Measurements from ENCODE around the gene CEP89.
"Not testable (repeated sequence)": the region's sequence is repeated elsewhere in the genome, so short reads cannot be mapped to it uniquely, and the experiment has no call there.

The CEP89 gene

GRCh38 chr19:32971715-32972540 is at the start of gene CEP89, which contains the start of gene FAAP24:
CEP89 (minus strand) TSS chr19:32971958; CDS start chr19:32971874, 84 bp downstream.
FAAP24 (plus strand) TSS chr19:32972242; CDS start chr19:32973197, 955 bp downstream.
- peak within 1 kb of the TSS; percentile 72 for H3K9ac ChIP-seq (ENCODE audit: low read length)
- H3K27me3 ChIP-seq (ENCODE audit: control insufficient read depth in 1 of 2, insufficient read depth in 2 of 2, low read length in 2 of 2) = no peaks in the 10 kb centered on the region
- H3K4me1 ChIP-seq (ENCODE audit: insufficient read depth, low read length) = peaks cover 10% of the 10 kb centered on the region
- no peaks in the 10 kb centered on the region for H3K36me3 ChIP-seq (ENCODE audit: insufficient read depth, low read length)
- H3K27ac ChIP-seq (ENCODE audit: low read depth, low read length) = peak within 1 kb of the TSS; percentile 53
- H3K9me3 ChIP-seq (ENCODE audit: low read length) = no peaks in the 10 kb centered on the region
- peak within 1 kb of the TSS; percentile 66 to 82 for H3K4me3 ChIP-seq (ENCODE audit: low read depth in 1 of 2, low read length in 2 of 2)

DNA sequence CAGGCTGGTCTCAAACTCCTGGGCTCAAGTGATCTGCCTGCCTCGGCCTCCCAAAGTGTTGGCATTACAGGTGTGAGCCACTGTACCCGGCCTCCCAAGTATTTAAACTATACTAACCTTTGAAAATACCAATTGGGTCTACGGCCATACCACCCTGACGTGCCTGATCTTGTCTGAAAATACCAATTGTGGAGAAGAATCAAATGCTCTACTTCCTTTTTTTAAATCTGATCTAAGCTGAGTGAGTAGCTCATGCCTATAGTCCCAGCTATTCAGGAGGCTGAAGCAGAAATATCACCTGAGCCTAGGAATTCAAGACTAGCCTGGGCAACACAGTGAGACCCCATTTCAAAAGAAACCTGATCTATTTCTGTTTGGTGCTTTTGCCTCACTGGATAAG is 39.1 kb upstream of the CEP89 start:
- H3K4me3 ChIP-seq (ENCODE audit: low read depth in 1 of 2, low read length in 2 of 2); H3K4me1 ChIP-seq (ENCODE audit: insufficient read depth, low read length); H3K27ac ChIP-seq (ENCODE audit: low read depth, low read length); H3K27me3 ChIP-seq (ENCODE audit: control insufficient read depth in 1 of 2, insufficient read depth in 2 of 2, low read length in 2 of 2); H3K9ac ChIP-seq (ENCODE audit: low read length); H3K36me3 ChIP-seq (ENCODE audit: insufficient read depth, low read length); H3K9me3 ChIP-seq (ENCODE audit: low read length): not testable (repeated sequence)

DNA sequence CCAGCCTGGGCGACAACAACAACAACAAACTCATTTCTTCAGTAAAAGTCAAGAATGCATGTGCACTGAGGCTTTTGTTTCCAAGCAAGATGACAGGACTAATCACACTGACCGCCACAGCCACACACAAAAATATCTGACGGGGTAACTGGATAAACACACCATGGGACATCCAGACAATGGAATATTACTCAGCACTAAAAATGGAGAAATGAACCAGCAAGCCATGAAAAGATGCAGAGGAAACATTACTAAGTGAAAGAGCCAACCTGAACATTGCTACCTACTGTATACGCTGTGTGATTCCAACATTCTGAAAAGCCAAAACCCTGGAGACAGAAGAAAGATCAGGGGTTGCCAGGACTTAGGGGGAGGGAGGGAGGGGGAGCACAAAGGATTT is 37.0 kb upstream of the CEP89 start:
- H3K27me3 ChIP-seq (ENCODE audit: control insufficient read depth in 1 of 2, insufficient read depth in 2 of 2, low read length in 2 of 2) = no peaks in the 10 kb centered on the region
- no peaks in the 10 kb centered on the region for H3K9me3 ChIP-seq (ENCODE audit: low read length)
- no peaks in the 10 kb centered on the region for H3K4me1 ChIP-seq (ENCODE audit: insufficient read depth, low read length)
- H3K36me3 ChIP-seq (ENCODE audit: insufficient read depth, low read length) = no peaks in the 10 kb centered on the region
- H3K27ac ChIP-seq (ENCODE audit: low read depth, low read length) = no peak overlapping the region
- H3K9ac ChIP-seq (ENCODE audit: low read length) = no peak overlapping the region
- no peak overlapping the region for H3K4me3 ChIP-seq (ENCODE audit: low read depth in 1 of 2, low read length in 2 of 2)

DNA sequence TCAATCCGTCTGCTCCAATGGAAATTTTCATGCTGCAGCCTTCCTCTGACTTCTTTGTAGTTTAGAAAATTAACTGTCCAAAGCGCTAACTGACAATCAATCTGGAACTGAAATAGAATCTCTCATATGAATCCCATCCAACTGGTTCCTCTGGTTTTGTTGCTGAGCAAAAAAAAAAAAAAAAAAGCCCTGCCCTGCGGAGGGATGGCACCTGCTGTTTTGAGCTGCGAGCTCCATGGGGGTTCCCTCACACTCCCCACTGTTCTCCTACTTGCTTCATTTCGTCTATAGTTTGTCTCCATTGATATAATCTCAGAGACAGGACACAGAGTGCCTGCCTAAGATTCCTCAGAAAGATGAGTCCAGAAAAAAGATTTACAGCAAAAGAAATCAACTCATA is 33.7 kb upstream of the CEP89 start:
- Histone ChIP-seq H3K36me3 (ENCODE audit: insufficient read depth, low read length) (no peaks in the 10 kb centered on the region), H3K9ac (ENCODE audit: low read length) (no peak overlapping the region), H3K27ac (ENCODE audit: low read depth, low read length) (no peak overlapping the region)

DNA sequence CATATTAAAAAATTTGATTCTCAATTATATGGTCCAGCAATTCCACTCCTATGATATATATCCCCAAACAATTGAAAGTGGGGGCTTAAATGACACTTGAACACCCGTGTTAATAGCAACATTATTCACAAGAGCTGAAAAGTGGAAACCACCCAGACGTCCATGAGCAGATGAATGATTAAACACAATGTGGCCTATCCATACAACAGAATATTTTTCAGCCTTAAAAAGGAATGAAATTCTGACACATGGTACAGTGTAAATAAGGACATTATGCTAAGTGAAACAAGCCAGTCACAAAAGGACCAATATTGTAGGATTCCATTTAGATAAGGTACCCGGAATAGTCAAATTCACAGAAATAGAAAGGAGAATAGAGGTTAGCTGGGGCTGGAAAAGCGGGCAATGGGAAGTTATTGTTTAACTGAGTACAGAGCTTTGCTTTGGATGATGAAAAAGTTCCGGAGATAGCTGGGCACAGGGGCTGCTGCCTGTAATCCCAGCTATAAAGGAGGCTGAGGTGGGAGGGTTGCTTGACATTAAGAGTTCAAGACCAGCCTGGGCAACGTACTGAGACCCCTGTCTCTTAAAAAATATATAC is 31.8 kb upstream of the CEP89 start:
- H3K36me3 ChIP-seq (ENCODE audit: insufficient read depth, low read length); H3K4me1 ChIP-seq (ENCODE audit: insufficient read depth, low read length); H3K9ac ChIP-seq (ENCODE audit: low read length); H3K27me3 ChIP-seq (ENCODE audit: control insufficient read depth in 1 of 2, insufficient read depth in 2 of 2, low read length in 2 of 2); H3K27ac ChIP-seq (ENCODE audit: low read depth, low read length); H3K9me3 ChIP-seq (ENCODE audit: low read length); H3K4me3 ChIP-seq (ENCODE audit: low read depth in 1 of 2, low read length in 2 of 2): not testable (repeated sequence)

More for the DNA sequence above, 33.7 kb upstream of the CEP89 start:
- Histone ChIP-seq H3K9me3 (ENCODE audit: low read length) (no peaks in the 10 kb centered on the region), H3K27me3 (ENCODE audit: control insufficient read depth in 1 of 2, insufficient read depth in 2 of 2, low read length in 2 of 2) (no peaks in the 10 kb centered on the region), H3K4me1 (ENCODE audit: insufficient read depth, low read length) (no peaks in the 10 kb centered on the region), H3K4me3 (ENCODE audit: low read depth in 1 of 2, low read length in 2 of 2) (no peak overlapping the region)

DNA sequence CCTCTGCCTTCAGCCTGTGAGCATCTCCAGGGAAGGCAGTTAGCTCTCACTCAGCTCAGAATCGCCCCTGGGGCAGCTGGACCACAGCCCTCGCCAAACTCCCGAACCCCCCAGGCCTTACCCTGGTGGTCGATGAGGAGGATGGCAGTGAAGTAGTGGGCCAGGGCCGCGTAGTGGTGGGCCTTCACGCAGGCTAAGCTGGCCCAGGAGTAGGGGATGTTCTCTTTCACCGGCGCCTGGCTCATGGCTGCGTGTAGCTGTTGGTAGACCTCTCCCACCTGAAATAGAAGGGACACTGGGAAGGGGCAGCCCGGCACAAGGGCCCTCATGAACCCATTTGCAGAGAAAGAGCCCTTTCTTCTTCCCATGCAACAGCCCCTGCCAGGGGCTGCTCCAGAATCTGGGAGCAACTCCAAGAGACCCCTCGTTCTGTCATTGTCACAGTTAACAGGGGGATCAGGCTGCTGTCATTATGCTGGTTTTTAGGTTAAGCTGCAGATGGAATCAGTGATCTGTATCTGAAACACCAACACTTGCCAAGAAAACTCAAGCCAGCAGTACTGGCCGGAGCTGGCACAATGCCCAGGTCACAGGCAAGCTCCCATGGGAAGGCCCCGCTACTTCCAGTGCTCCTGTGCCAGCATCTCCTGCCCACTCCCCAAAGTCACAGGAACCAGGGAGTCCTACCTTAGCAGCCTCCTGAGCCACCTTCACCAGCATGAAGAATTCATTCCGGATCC is 30.5 kb upstream of the CEP89 start:
- not testable (repeated sequence) for H3K36me3 ChIP-seq (ENCODE audit: insufficient read depth, low read length); H3K4me3 ChIP-seq (ENCODE audit: low read depth in 1 of 2, low read length in 2 of 2); H3K9me3 ChIP-seq (ENCODE audit: low read length); H3K4me1 ChIP-seq (ENCODE audit: insufficient read depth, low read length); H3K9ac ChIP-seq (ENCODE audit: low read length); H3K27me3 ChIP-seq (ENCODE audit: control insufficient read depth in 1 of 2, insufficient read depth in 2 of 2, low read length in 2 of 2); H3K27ac ChIP-seq (ENCODE audit: low read depth, low read length)

DNA sequence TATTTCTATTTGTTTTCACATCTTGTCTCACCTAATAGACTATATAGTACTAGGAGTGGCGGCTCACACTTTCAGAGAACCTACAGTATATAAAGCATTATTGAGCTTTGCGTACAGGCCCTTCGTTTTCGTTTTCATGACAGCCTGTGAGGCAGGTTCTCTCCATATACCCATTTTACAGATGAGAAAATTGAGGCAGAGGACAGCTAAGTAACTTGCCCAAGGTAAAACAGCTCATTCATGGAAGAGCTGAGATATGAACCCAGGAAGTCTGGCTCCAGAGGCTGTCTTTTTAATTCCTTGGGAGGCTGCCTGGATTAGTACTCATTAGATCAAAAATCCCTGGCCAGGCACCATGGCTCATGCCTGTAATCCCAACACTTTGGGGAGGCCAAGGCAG is 29.2 kb upstream of the CEP89 start:
- Histone ChIP-seq H3K27ac (ENCODE audit: low read depth, low read length) (no peak overlapping the region), H3K4me3 (ENCODE audit: low read depth in 1 of 2, low read length in 2 of 2) (no peak overlapping the region), H3K9ac (ENCODE audit: low read length) (no peak overlapping the region), H3K36me3 (ENCODE audit: insufficient read depth, low read length) (no peaks in the 10 kb centered on the region), H3K4me1 (ENCODE audit: insufficient read depth, low read length) (no peaks in the 10 kb centered on the region), H3K27me3 (ENCODE audit: control insufficient read depth in 1 of 2, insufficient read depth in 2 of 2, low read length in 2 of 2) (no peaks in the 10 kb centered on the region), H3K9me3 (ENCODE audit: low read length) (no peaks in the 10 kb centered on the region)

- no peaks in the 10 kb centered on the region for H3K36me3 ChIP-seq (ENCODE audit: insufficient read depth, low read length)
- H3K4me1 ChIP-seq (ENCODE audit: insufficient read depth, low read length) = no peaks in the 10 kb centered on the region
- H3K4me3 ChIP-seq (ENCODE audit: low read depth in 1 of 2, low read length in 2 of 2) = no peak overlapping the region
- H3K27me3 ChIP-seq (ENCODE audit: control insufficient read depth in 1 of 2, insufficient read depth in 2 of 2, low read length in 2 of 2) = no peaks in the 10 kb centered on the region
- H3K9ac ChIP-seq (ENCODE audit: low read length) = no peak overlapping the region
- H3K27ac ChIP-seq (ENCODE audit: low read depth, low read length) = no peak overlapping the region
- no peaks in the 10 kb centered on the region for H3K9me3 ChIP-seq (ENCODE audit: low read length)
Observed at GRCh38 chr19:33000510-33000909, 28.8 kb upstream of the CEP89 start.

GRCh38 chr19:32998722-32999121 is 27.0 kb upstream of the CEP89 start:
- no peaks in the 10 kb centered on the region for H3K36me3 ChIP-seq (ENCODE audit: insufficient read depth, low read length)
- H3K9me3 ChIP-seq (ENCODE audit: low read length) = no peaks in the 10 kb centered on the region
- H3K9ac ChIP-seq (ENCODE audit: low read length) = no peak overlapping the region
- no peak overlapping the region for H3K4me3 ChIP-seq (ENCODE audit: low read depth in 1 of 2, low read length in 2 of 2)
- no peaks in the 10 kb centered on the region for H3K27me3 ChIP-seq (ENCODE audit: control insufficient read depth in 1 of 2, insufficient read depth in 2 of 2, low read length in 2 of 2)
- no peaks in the 10 kb centered on the region for H3K4me1 ChIP-seq (ENCODE audit: insufficient read depth, low read length)
- H3K27ac ChIP-seq (ENCODE audit: low read depth, low read length) = no peak overlapping the region

GRCh38 chr19:32997716-32998355 is 26.1 kb upstream of the CEP89 start:
- no peaks in the 10 kb centered on the region for H3K9me3 ChIP-seq (ENCODE audit: low read length)
- H3K4me3 ChIP-seq (ENCODE audit: low read depth in 1 of 2, low read length in 2 of 2) = no peak overlapping the region
- H3K9ac ChIP-seq (ENCODE audit: low read length) = no peak overlapping the region
- no peak overlapping the region for H3K27ac ChIP-seq (ENCODE audit: low read depth, low read length)
- H3K36me3 ChIP-seq (ENCODE audit: insufficient read depth, low read length) = no peaks in the 10 kb centered on the region
- no peaks in the 10 kb centered on the region for H3K4me1 ChIP-seq (ENCODE audit: insufficient read depth, low read length)
- no peaks in the 10 kb centered on the region for H3K27me3 ChIP-seq (ENCODE audit: control insufficient read depth in 1 of 2, insufficient read depth in 2 of 2, low read length in 2 of 2)

DNA sequence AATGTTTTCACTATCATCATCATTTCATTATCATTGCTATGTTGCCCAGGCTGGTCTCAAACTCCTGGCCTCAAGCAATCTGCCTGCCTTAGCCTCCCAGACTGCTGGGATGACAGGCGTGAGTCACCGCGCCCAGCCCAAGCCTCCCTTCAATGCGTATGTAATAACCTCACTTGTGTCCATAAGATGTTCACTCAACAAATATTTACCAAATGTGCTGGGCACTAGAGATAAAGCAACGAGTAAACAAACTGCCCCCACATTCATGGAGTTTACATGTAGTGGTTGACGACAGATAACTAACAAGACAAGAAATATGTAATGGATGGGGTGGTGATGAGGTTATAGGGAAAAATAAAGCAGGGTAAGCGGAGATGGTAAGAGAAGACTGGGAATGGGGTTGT is 25.3 kb upstream of the CEP89 start:
- H3K27ac ChIP-seq (ENCODE audit: low read depth, low read length); H3K9me3 ChIP-seq (ENCODE audit: low read length); H3K4me1 ChIP-seq (ENCODE audit: insufficient read depth, low read length); H3K9ac ChIP-seq (ENCODE audit: low read length); H3K27me3 ChIP-seq (ENCODE audit: control insufficient read depth in 1 of 2, insufficient read depth in 2 of 2, low read length in 2 of 2); H3K36me3 ChIP-seq (ENCODE audit: insufficient read depth, low read length); H3K4me3 ChIP-seq (ENCODE audit: low read depth in 1 of 2, low read length in 2 of 2): not testable (repeated sequence)
